Thyroid gland (tissue), 4 donors: ENCODE results near the gene TMEM214.

Experiments
- POLR2A ChIP-seq, 2 donors: fragments of 450-650 bp; IDR thresholded peaks; one replicate each; pipeline ENCODE4 v1.6.1; 2017; ENCODE audit warnings: antibody characterized with exemption in 2 of 2, mild to moderate bottlenecking in 2 of 2, moderate library complexity in 1 of 2
- TF ChIP-seq, protein P1 (sequence below), 6 experiments: fragments of 200-600 bp in 3 of 6; fragments of 450-650 bp in 3 of 6; sonication (generic) in 3 of 6; IDR thresholded peaks; one replicate each; pipeline ENCODE4 v1.5.1; 2016 to 2019; ENCODE audit warnings: antibody characterized with exemption in 6 of 6, mild to moderate bottlenecking in 2 of 6, inconsistent platforms in 1 of 6, moderate library complexity in 1 of 6

DNA sequence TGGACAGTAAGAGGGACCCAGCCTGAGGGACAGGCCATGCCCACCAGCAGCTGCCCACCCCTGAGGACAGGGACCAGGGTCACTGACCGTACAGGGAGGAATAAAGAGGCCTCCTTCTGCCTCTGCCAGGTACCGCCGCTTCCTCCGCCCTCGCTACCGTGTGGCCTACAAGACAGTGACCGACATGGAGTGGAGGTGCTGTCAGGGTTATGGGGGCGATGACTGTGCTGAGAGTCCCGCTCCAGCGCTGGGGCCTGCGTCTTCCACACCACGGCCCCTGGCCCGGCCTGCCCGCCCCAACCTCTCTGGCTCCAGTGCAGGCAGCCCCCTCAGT, 47.8 kb downstream of the TMEM214 start:
- TF ChIP-seq, protein P1, sequence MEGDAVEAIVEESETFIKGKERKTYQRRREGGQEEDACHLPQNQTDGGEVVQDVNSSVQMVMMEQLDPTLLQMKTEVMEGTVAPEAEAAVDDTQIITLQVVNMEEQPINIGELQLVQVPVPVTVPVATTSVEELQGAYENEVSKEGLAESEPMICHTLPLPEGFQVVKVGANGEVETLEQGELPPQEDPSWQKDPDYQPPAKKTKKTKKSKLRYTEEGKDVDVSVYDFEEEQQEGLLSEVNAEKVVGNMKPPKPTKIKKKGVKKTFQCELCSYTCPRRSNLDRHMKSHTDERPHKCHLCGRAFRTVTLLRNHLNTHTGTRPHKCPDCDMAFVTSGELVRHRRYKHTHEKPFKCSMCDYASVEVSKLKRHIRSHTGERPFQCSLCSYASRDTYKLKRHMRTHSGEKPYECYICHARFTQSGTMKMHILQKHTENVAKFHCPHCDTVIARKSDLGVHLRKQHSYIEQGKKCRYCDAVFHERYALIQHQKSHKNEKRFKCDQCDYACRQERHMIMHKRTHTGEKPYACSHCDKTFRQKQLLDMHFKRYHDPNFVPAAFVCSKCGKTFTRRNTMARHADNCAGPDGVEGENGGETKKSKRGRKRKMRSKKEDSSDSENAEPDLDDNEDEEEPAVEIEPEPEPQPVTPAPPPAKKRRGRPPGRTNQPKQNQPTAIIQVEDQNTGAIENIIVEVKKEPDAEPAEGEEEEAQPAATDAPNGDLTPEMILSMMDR (IDR thresholded peaks at IDR 0.05) = no peak
- no peak for TF ChIP-seq POLR2A (IDR thresholded peaks at IDR 0.05)
